GM21447 (cell line): ENCODE data around the gene CALB2.
"Not testable (repeated sequence)": the region's sequence is repeated elsewhere in the genome, so short reads cannot be mapped to it uniquely, and the experiment has no call there.

Experiments used
- ATAC-seq: cut with Tn5 transposase; IDR thresholded peaks from one replicate; pipeline ENCODE4 v1.9.1; 2021; ENCODE audit not compliant: unreplicated experiment

CALB2 gene

GRCh38 chr16:71358464-71358998, at the start of gene CALB2:
TSS of gene CALB2 (plus strand) at chr16:71358723. CDS start at chr16:71358793, 70 bp downstream.
- no peak for ATAC-seq

- ATAC-seq: no peak
Measured at GRCh38 chr16:71311553-71312158, 46.9 kb upstream of the CALB2 start.

GRCh38 chr16:71313591-71313990, 44.9 kb upstream of the CALB2 start:
- not testable (repeated sequence) for ATAC-seq

- no peak for ATAC-seq
Measured at GRCh38 chr16:71315269-71315668, 43.3 kb upstream of the CALB2 start.

- ATAC-seq: no peak
Measured at GRCh38 chr16:71319999-71320398, 38.5 kb upstream of the CALB2 start.

GRCh38 chr16:71327720-71328119, 30.8 kb upstream of the CALB2 start:
- no peak for ATAC-seq

GRCh38 chr16:71328151-71328550, 30.4 kb upstream of the CALB2 start:
- no peak for ATAC-seq

- no peak for ATAC-seq
Measured at GRCh38 chr16:71337631-71338030, 20.9 kb upstream of the CALB2 start.

GRCh38 chr16:71338193-71338592, 20.3 kb upstream of the CALB2 start:
- ATAC-seq: no peak

- ATAC-seq: no peak
Measured at GRCh38 chr16:71338632-71339031, 19.9 kb upstream of the CALB2 start.

- no peak for ATAC-seq
Measured at GRCh38 chr16:71339236-71340171, 19.0 kb upstream of the CALB2 start.

- no peak for ATAC-seq
Measured at GRCh38 chr16:71340406-71340805, 18.1 kb upstream of the CALB2 start.

GRCh38 chr16:71341881-71342280, 16.6 kb upstream of the CALB2 start:
- ATAC-seq: no peak

GRCh38 chr16:71343078-71343477, 15.4 kb upstream of the CALB2 start:
- ATAC-seq: no peak

GRCh38 chr16:71344315-71344905, 14.1 kb upstream of the CALB2 start:
- no peak for ATAC-seq

- no peak for ATAC-seq
Measured at GRCh38 chr16:71345031-71345430, 13.5 kb upstream of the CALB2 start.

GRCh38 chr16:71347146-71347545, 11.4 kb upstream of the CALB2 start:
- no peak for ATAC-seq

- ATAC-seq: no peak
Measured at GRCh38 chr16:71348262-71349085, 10.0 kb upstream of the CALB2 start.

GRCh38 chr16:71350821-71351557, 7.5 kb upstream of the CALB2 start:
- ATAC-seq: no peak

GRCh38 chr16:71351558-71351901, 7.0 kb upstream of the CALB2 start:
- no peak for ATAC-seq
